ENCODE measurements around the gene CDH22. TPM values are rescaled to one million over a fixed set of nuclear protein-coding genes. Genes with fewer than 3 reads are reported as not detected.

Gene CDH22
- total RNA-seq, 1 donor from 2014 or later = 0.18 TPM

DNA sequence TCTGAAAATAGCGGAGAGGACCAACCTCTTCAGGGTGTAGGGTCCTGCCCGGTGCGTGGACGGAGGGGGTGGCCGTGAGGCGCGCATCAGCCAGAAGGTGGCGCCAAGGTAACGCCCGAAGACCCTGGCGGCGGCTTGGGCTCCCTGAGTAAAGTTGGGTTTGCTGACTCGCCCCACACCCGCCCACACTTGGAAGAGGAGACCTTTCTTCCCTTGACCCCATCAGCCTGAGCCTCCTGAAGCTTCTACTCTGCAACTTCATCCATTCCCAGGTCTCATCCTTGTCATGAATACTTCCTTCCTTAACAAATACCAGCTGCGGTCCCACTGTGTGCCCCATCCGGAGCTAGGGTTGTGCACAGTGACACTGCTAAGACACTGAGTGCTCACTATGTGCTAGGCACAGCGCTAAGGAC, 175.6 kb downstream of the CDH22 start:
- no peak overlapping the region for H3K27ac Mint-ChIP-seq
- H3K9me3 Mint-ChIP-seq = no peaks in the 10 kb centered on the region
- no peaks in the 10 kb centered on the region for H3K36me3 Mint-ChIP-seq
- peaks cover 81% of the 10 kb centered on the region for H3K27me3 Mint-ChIP-seq (ENCODE audit: low read depth)
- DNase-seq (ENCODE audit: low spot score in 2 of 2, unreplicated experiment in 2 of 2) = peak; percentile 64 to 85
- H3K4me3 Mint-ChIP-seq = no peak overlapping the region
- TF ChIP-seq, protein P1, sequence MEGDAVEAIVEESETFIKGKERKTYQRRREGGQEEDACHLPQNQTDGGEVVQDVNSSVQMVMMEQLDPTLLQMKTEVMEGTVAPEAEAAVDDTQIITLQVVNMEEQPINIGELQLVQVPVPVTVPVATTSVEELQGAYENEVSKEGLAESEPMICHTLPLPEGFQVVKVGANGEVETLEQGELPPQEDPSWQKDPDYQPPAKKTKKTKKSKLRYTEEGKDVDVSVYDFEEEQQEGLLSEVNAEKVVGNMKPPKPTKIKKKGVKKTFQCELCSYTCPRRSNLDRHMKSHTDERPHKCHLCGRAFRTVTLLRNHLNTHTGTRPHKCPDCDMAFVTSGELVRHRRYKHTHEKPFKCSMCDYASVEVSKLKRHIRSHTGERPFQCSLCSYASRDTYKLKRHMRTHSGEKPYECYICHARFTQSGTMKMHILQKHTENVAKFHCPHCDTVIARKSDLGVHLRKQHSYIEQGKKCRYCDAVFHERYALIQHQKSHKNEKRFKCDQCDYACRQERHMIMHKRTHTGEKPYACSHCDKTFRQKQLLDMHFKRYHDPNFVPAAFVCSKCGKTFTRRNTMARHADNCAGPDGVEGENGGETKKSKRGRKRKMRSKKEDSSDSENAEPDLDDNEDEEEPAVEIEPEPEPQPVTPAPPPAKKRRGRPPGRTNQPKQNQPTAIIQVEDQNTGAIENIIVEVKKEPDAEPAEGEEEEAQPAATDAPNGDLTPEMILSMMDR (IDR thresholded peaks at IDR 0.05; ENCODE audit: unreplicated experiment) = peak; percentile 76
- H3K4me1 Mint-ChIP-seq = no peaks in the 10 kb centered on the region

DNA sequence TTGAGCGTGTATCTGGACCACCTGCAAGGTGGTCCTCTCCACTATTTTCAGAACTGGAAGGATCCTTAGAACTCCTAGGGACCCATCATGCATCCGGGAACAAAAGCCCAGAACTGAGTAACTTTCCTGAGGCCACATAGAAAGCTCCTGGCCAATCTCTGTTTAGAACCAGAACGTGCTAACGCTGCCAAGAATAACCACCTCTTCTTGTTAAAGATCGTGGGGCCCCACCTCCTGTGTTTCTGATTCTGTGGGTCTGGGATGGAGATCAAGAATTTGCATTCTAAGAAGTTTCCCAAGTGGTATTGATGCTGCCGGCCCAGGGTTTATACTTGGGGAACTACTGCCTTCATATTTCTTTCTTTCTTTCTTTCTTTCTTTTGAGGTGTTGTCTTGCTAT, 176.9 kb downstream of the CDH22 start:
- TF ChIP-seq, protein P1 (IDR thresholded peaks at IDR 0.05; ENCODE audit: unreplicated experiment) = no peak
- H3K27ac Mint-ChIP-seq = no peak overlapping the region
- no peaks in the 10 kb centered on the region for H3K4me1 Mint-ChIP-seq
- H3K4me3 Mint-ChIP-seq = no peak overlapping the region
- no peaks in the 10 kb centered on the region for H3K9me3 Mint-ChIP-seq
- no peak for DNase-seq (ENCODE audit: low spot score in 2 of 2, unreplicated experiment in 2 of 2)
- no peaks in the 10 kb centered on the region for H3K36me3 Mint-ChIP-seq
- peaks cover 78% of the 10 kb centered on the region for H3K27me3 Mint-ChIP-seq (ENCODE audit: low read depth)

DNA sequence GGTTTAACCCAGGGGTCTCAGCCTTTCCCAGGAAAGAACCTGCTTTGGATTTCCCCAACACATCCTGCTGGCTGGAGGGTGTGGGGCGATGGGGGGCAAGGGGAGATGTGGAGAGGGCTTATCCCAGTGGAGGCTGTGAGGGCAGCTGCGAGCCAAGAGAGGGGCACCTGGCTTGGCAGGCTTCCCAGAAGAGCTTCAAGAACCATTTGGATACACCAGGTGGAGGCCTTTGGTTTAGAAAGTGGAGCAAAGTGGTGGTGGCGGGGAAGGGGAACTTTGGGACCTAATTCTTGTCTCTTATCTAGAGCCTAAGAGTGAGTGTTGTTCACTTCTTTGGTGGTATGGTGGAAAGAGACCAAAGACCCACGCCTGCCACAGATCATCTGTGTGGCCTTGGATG, 177.8 kb downstream of the CDH22 start:
- TF ChIP-seq, protein P1 (IDR thresholded peaks at IDR 0.05; ENCODE audit: unreplicated experiment) = no peak
- no peak overlapping the region for H3K27ac Mint-ChIP-seq
- H3K27me3 Mint-ChIP-seq (ENCODE audit: low read depth) = peaks cover 72% of the 10 kb centered on the region

DNA sequence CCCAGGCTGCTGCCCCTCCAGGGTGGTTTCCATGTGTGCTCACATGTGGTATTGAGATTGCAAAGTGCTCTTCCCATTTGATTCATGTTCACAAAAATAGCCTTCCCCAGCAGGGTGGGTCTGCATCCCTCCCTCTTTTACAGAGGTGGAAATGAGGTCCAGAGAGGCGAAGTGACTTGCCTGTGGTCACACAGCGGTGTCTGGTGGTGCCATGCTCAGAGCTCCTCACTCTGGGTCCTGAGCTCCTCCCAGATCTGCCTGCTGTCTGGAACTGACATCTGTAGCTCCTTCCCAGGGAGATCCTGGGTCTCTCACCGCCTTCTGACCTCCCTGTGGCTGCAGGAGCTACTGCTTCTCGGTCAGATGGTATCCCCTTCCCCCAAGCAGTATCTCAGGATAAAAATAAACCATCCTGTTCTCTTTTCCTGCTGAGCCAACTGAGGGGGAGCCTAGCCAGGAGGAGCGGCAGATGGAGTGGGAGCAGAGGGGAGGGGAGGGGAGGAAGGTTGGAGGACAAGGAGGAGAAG, 178.3 kb downstream of the CDH22 start:
- Mint-ChIP-seq H3K27me3 (ENCODE audit: low read depth) (peaks cover 68% of the 10 kb centered on the region), H3K4me3 (no peak overlapping the region), H3K27ac (no peak overlapping the region), H3K4me1 (no peaks in the 10 kb centered on the region), H3K36me3 (no peaks in the 10 kb centered on the region), H3K9me3 (no peaks in the 10 kb centered on the region)
- TF ChIP-seq, protein P1 (IDR thresholded peaks at IDR 0.05; ENCODE audit: unreplicated experiment) = no peak
- DNase-seq (ENCODE audit: low spot score in 2 of 2, unreplicated experiment in 2 of 2) = no peak

More for the DNA sequence above, 177.8 kb downstream of the CDH22 start:
- no peak for DNase-seq (ENCODE audit: low spot score in 2 of 2, unreplicated experiment in 2 of 2)
- H3K36me3 Mint-ChIP-seq = no peaks in the 10 kb centered on the region
- no peak overlapping the region for H3K4me3 Mint-ChIP-seq
- H3K9me3 Mint-ChIP-seq = no peaks in the 10 kb centered on the region
- H3K4me1 Mint-ChIP-seq = no peaks in the 10 kb centered on the region

DNA sequence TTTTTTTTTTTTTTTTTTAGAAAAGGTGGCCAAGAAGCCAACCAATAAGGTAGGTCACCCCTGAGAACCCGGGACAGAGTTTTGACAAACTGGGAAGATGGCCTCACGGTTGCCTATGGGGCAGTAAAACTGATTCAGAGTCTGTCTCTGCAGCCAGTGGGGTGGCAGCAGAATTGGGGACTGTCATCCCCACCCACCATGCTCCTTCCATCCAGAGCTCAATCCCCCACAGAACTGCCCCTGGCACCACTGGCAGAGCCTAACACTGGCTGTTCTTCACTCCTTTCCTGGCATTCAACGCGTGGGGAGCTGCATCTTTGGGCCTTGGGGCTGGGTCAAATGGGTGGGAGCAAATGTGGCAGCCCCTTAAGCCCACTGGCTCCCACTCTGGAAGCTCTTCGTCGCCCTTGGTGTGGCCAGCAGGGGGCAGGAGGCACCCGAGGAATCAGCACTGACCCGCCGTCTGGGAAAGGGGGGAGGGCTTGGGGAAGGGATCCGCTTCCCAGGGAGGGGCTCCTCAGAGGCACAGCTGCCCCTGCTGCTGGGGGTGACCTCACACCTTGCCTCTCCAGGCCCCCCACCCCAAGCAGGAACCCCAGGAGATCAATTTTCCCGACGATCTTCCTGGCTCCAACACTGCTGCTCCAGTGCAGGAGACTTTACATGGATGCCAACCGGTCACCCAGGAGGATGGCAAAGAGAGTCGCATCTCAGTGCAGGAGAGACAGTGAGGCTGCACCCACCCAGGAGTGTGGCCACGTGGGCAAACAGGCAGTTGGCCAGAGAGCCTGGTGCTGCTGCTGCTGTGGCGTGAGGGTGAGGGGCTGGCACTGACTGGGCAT, 179.8 kb downstream of the CDH22 start:
- Mint-ChIP-seq H3K36me3 (no peaks in the 10 kb centered on the region), H3K4me3 (no peak overlapping the region), H3K27ac (no peak overlapping the region), H3K4me1 (no peaks in the 10 kb centered on the region), H3K27me3 (ENCODE audit: low read depth) (peaks cover 61% of the 10 kb centered on the region), H3K9me3 (no peaks in the 10 kb centered on the region)
- DNase-seq (ENCODE audit: low spot score in 2 of 2, unreplicated experiment in 2 of 2) = peak in 1 of 2 experiments; percentile 49
- TF ChIP-seq, protein P1 (IDR thresholded peaks at IDR 0.05; ENCODE audit: unreplicated experiment) = peak; percentile 61

Data from mesothelial cell of epicardium (in vitro differentiated cells).